ENCODE results near the gene PIGBOS1.

Gene PIGBOS1

GRCh38 chr15:55358471-55358870, 39.5 kb upstream of the PIGBOS1 start:
- TF ChIP-seq CTCF (IDR thresholded peaks at IDR 0.05; ENCODE audit: low read depth, low read length): no peak
- H3K27me3 ChIP-seq (ENCODE audit: insufficient read depth, low read depth, severe bottlenecking): no peaks in the 10 kb centered on the region
- DNase-seq: no peak
- no peaks in the 10 kb centered on the region for H3K36me3 ChIP-seq
- no peak overlapping the region for H3K4me3 ChIP-seq (ENCODE audit: low read depth, low read length)
- no peaks in the 10 kb centered on the region for H3K9me3 ChIP-seq (ENCODE audit: severe bottlenecking)
- no peak overlapping the region for H3K27ac ChIP-seq

- no peak for TF ChIP-seq CTCF (IDR thresholded peaks at IDR 0.05; ENCODE audit: low read depth, low read length)
- no peak overlapping the region for H3K27ac ChIP-seq
- H3K27me3 ChIP-seq (ENCODE audit: insufficient read depth, low read depth, severe bottlenecking): no peaks in the 10 kb centered on the region
- H3K36me3 ChIP-seq: no peaks in the 10 kb centered on the region
- H3K9me3 ChIP-seq (ENCODE audit: severe bottlenecking): no peaks in the 10 kb centered on the region
- no peak overlapping the region for H3K4me3 ChIP-seq (ENCODE audit: low read depth, low read length)
- DNase-seq: no peak
Observed at GRCh38 chr15:55357774-55358173, 38.9 kb upstream of the PIGBOS1 start.

GRCh38 chr15:55356985-55357585, 38.2 kb upstream of the PIGBOS1 start:
- Histone ChIP-seq H3K36me3 (no peaks in the 10 kb centered on the region), H3K4me3 (ENCODE audit: low read depth, low read length) (no peak overlapping the region), H3K27ac (no peak overlapping the region), H3K27me3 (ENCODE audit: insufficient read depth, low read depth, severe bottlenecking) (no peaks in the 10 kb centered on the region), H3K9me3 (ENCODE audit: severe bottlenecking) (no peaks in the 10 kb centered on the region)
- TF ChIP-seq CTCF (IDR thresholded peaks at IDR 0.05; ENCODE audit: low read depth, low read length): no peak
- no peak for DNase-seq

- Histone ChIP-seq H3K27ac (no peak overlapping the region), H3K36me3 (no peaks in the 10 kb centered on the region), H3K27me3 (ENCODE audit: insufficient read depth, low read depth, severe bottlenecking) (no peaks in the 10 kb centered on the region), H3K9me3 (ENCODE audit: severe bottlenecking) (no peaks in the 10 kb centered on the region), H3K4me3 (ENCODE audit: low read depth, low read length) (no peak overlapping the region)
- no peak for TF ChIP-seq CTCF (IDR thresholded peaks at IDR 0.05; ENCODE audit: low read depth, low read length)
- no peak for DNase-seq
Observed at GRCh38 chr15:55353025-55353424, 34.1 kb upstream of the PIGBOS1 start.

GRCh38 chr15:55349282-55349681, 30.4 kb upstream of the PIGBOS1 start:
- Histone ChIP-seq H3K27me3 (ENCODE audit: insufficient read depth, low read depth, severe bottlenecking) (no peaks in the 10 kb centered on the region), H3K4me3 (ENCODE audit: low read depth, low read length) (no peak overlapping the region), H3K27ac (no peak overlapping the region), H3K9me3 (ENCODE audit: severe bottlenecking) (no peaks in the 10 kb centered on the region), H3K36me3 (no peaks in the 10 kb centered on the region)
- no peak for DNase-seq
- no peak for TF ChIP-seq CTCF (IDR thresholded peaks at IDR 0.05; ENCODE audit: low read depth, low read length)

GRCh38 chr15:55348281-55348778, 29.4 kb upstream of the PIGBOS1 start:
- Histone ChIP-seq H3K9me3 (ENCODE audit: severe bottlenecking) (no peaks in the 10 kb centered on the region), H3K4me3 (ENCODE audit: low read depth, low read length) (no peak overlapping the region), H3K27me3 (ENCODE audit: insufficient read depth, low read depth, severe bottlenecking) (no peaks in the 10 kb centered on the region), H3K36me3 (no peaks in the 10 kb centered on the region), H3K27ac (no peak overlapping the region)
- TF ChIP-seq CTCF (IDR thresholded peaks at IDR 0.05; ENCODE audit: low read depth, low read length): no peak
- no peak for DNase-seq
